GM19023 (cell line): ENCODE data around the gene DUS3L.
"Not testable (repeated sequence)": the region's sequence is repeated elsewhere in the genome, so short reads cannot be mapped to it uniquely, and the experiment has no call there.

Source experiments
- ATAC-seq: cut with Tn5 transposase; IDR thresholded peaks from one replicate; pipeline ENCODE4 v1.9.1; 2021; ENCODE audit warnings: mild to moderate bottlenecking, moderate library complexity; ENCODE audit not compliant: unreplicated experiment

DUS3L gene

GRCh38 chr19:5801796-5802619 lies 11.0 kb upstream of the DUS3L start:
- no peak for ATAC-seq

GRCh38 chr19:5800361-5801270 lies 9.7 kb upstream of the DUS3L start:
- ATAC-seq: no peak

- ATAC-seq: no peak
Measured at GRCh38 chr19:5799247-5800241, 8.6 kb upstream of the DUS3L start.

DNA sequence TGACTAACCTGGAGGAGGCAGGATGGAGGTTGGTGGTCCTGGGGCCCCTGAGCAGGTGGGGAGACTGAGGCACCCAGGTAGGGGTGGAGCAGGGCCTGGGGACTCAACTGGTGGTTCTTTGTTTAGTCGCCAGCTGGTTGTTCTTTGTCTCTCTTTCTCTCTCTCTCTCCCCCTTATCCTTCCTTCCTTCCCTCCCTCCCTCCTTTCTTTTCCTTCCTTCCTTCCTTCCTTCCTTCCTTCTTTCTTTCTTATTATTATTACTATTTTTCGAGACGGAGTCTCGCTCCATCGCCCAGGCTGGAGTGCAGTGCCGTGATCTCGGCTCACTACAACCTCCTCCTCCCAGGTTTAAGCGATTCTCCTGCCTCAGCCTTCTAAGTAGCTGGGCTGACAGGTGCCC lies 7.3 kb upstream of the DUS3L start:
- no peak for ATAC-seq

DNA sequence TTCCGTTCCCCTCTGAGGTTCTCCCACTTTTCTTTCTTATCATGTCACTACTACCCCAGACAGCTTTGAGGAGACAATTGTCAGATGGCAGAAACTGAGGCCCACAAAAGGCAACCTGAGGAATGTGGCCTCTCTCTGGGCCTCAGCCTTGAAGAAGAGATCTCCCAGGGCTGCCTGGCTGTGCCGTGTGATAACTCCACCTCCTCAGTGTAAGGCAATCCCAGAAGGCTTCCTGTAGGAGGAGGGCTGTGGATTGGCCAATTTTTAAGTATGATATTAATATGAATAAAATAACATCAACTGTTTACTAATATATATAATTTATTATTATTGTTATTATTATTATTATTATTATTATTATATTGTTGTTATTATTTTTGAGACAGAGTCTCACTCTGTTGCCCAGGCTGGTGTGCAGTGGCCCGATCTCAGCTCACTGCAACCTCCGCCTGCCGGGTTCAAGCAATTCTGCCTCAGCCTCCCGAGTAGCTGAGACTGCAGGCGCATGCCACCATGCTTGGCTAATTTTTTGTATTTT lies 4.5 kb upstream of the DUS3L start:
- no peak for ATAC-seq

GRCh38 chr19:5793188-5793587 lies 2.2 kb upstream of the DUS3L start:
- ATAC-seq: no peak

- ATAC-seq: no peak
Measured at GRCh38 chr19:5792224-5792623, 1.3 kb upstream of the DUS3L start.

GRCh38 chr19:5789886-5790558 lies 941 bp downstream of the DUS3L start:
- no peak for ATAC-seq

DNA sequence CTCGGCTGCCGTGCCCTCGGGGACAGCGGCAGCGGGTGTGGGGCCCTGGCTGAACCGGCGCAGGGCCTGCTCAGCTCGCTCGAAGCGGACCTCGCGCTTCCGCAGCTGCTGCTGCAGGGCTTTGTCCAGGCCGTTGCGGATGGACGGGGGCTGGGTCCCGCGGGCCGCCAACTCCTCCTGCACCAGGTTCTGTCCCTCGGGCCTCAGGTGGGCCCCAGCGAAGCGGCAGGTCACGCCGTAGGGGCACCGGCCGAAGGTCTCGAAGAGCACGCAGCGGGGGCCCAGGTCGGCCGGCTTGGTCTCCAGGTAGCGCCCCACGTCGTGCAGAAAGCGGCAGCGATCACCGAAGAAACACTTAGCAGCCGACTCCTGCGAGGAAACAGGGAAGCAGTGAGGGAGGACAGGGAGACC lies 1.6 kb downstream of the DUS3L start:
- no peak for ATAC-seq

DNA sequence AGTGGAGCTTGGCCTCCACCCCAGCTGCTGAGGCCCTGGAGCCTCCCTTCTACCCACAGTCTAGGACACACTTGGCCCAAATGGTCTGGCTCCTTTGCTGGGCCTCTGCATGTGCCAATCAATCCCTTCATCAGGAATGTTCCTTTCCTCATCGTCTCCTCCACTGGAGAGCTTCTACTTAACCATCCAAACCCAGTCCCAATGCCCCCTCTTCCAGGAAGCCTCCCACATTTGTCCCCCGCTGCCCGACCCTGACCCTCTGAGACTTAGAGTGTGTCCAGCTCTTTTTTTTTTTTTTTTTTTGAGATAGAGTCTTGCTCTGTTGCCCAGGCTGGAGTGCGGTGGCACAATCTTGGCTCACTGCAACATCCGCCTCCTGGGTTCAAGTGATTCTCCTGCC lies 2.5 kb downstream of the DUS3L start:
- no peak for ATAC-seq

DNA sequence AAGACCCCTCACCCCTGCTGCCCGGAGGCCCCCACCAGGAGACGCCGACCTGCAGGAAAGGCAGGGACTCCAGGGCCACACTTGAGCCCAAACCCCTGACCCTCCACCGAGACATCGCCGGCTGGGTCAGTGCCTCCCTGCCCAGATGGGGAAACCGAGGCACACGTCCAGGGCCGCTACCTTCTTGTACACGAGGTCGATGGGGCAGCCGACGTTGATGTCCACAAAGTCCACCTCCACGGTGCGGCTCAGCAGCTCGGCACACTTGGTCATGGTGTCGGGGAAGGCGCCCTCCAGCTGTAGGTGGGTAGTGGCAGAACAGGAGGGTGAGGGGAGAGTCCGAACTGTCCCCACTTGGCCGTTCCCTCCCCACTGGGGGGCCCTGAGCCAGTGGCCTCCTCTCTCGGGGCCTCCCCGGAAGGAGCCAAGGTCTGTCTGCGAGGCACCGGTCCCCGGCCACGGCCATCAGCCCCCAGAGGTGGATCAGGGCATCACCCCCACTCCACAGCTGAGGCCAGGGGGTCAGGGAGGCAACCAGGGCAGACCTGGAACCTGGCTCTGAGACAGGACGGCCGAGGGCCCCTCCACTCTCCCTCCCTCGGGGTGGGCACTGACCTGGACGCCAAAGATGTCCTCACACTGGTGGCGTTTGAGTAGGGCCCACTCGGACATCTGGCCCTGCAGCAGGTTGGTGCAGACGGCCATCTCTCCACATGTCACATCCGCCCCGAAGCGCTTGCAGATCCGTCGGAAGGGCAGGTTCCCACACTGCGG lies 3.4 kb downstream of the DUS3L start:
- no peak for ATAC-seq

DNA sequence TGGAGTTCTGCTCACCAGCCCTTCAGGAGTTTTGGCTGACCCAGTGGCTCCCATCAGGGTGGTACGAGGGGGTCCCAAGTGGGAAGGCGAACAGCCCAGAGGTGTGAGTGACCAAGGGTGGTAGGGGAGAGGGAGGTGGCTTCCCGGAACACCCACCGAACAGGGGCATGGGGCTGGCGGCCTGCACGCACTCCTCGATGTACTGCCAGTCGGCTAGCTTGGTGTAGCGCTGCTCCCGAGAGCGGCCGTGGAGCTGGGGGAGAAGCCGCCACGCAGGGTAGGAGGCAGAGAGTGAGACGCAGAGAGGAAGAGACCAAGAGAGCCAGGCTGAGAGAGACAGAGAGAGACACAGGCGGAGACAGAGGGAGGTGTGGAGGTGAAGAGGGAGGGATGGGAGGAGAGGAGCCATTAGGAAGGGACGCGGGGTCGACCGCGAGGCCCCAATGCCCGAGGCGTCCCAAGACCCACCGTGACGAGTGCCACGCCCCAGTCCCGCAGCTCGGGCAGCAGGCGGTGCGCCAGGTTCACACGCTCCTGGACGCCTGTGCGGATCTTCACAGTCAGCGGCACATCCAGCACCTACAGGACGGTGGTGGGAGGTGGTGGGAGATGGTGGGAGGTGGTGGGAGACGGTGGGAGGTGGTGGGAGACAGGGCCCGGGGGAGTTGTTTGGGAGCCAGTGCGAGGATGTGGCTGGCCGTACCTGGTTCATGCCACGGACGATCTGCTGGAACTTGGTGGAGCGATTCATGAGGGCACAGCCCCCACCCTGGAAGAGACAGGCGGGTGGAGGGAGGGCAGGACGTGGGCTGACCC lies 4.2 kb downstream of the DUS3L start:
- ATAC-seq: no peak

GRCh38 chr19:5785423-5785822 lies 5.5 kb downstream of the DUS3L start:
- ATAC-seq: no peak

DNA sequence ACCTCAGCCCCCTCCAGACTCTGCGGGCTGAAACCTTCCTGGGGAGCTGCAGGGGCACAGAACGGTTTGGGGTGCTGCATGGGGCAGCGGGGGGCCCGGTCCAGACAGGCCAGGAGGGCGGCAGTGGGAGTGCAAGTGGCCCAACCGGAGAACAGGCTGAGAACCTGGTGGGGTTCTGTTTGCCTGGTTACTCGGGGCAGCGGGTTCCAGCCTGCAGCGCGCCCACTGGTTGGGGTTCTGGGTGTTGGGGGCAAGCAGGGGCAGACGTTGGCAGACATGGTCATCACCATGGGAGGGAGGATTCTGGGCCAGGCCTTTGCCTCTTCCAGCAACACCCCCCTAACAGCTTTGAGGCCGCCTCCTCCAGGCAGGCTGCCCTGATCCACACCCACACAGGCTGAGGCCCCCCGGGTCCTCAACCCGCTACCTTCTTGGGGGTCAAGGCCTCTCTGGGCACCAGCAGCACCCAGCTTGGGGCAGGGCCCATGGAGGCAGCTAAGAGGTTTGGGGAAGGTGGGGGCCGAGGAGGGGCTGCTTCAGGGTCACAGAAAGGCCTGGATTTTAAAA lies 6.3 kb downstream of the DUS3L start, which contains the start of gene PRR22:
Gene PRR22 (minus strand): TSS at position 166 of the 567 bp plus-strand sequence. CDS start 86 bp downstream, at position 80.
- ATAC-seq: no peak

GRCh38 chr19:5782945-5783919 lies 7.7 kb downstream of the DUS3L start:
- ATAC-seq: no peak

DNA sequence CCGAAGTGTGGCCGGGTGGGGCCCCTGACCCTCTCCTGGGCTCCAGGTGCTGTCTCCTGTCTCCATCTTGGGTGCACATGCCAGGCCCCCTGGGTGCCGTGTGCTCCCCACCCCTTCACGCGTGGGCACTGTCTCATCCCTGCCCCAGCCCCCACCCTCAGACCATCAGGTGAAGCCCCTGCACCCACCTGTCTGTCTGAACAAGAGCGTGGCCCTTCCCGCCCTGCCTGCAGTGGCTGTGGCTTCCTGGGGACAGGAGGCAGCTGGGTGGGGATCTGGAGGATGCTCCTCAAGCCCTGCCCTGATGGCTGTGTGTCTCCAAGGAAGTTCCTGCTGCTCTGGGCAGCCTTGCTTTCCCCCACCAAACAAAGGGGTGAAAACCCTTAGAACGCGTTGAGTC lies 8.6 kb downstream of the DUS3L start:
- no peak for ATAC-seq

GRCh38 chr19:5780916-5781315 lies 10.0 kb downstream of the DUS3L start:
- not testable (repeated sequence) for ATAC-seq
